OCI-LY7 (cell line): ENCODE measurements around the gene TRIM69.

Experiments used
- EZH2phosphoT487 ChIP-seq: fragments of 200-600 bp; sonication (generic); IDR thresholded peaks from 2 replicates; pipeline ENCODE4 v1.6.1; 2018; ENCODE audit warnings: low read depth, borderline replicate concordance, mild to moderate bottlenecking, mixed run types, antibody characterized with exemption, low read length, moderate library complexity, mixed read lengths
- TF ChIP-seq, protein P1 (sequence below): fragments of 200-600 bp; sonication (generic); conservative IDR thresholded peaks from 2 replicates; pipeline ENCODE4 v1.5.1; 2014; ENCODE audit warnings: mild to moderate bottlenecking, antibody characterized with exemption, low read length, moderate library complexity, mixed read lengths

DNA sequence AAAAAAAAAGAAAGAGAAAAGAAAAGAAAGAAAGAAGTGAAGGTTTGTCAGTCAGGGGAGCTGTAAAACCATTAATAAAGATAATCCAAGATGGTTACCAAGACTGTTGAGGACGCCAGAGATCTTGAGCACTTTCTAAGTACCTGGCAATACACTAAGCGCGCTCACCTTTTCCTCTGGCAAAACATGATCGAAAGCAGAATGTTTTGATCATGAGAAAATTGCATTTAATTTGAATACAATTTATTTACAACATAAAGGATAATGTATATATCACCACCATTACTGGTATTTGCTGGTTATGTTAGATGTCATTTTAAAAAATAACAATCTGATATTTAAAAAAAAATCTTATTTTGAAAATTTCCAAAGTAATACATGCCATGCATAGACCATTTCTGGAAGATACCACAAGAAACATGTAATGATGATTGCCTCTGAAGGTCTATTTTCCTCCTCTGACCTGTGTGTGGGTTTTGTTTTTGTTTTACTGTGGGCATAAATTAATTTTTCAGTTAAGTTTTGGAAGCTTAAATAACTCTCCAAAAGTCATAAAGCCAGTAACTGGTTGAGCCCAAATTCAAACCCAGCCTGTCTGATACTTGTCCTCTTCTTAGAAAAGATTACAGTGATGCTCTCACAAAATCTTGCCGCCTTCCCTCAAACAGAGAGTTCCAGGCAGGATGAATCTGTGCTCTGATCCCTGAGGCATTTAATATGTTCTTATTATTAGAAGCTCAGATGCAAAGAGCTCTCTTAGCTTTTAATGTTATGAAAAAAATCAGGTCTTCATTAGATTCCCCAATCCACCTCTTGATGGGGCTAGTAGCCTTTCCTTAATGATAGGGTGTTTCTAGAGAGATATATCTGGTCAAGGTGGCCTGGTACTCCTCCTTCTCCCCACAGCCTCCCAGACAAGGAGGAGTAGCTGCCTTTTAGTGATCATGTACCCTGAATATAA lies 23.0 kb upstream of the TRIM69 start:
- TF ChIP-seq, protein P1, sequence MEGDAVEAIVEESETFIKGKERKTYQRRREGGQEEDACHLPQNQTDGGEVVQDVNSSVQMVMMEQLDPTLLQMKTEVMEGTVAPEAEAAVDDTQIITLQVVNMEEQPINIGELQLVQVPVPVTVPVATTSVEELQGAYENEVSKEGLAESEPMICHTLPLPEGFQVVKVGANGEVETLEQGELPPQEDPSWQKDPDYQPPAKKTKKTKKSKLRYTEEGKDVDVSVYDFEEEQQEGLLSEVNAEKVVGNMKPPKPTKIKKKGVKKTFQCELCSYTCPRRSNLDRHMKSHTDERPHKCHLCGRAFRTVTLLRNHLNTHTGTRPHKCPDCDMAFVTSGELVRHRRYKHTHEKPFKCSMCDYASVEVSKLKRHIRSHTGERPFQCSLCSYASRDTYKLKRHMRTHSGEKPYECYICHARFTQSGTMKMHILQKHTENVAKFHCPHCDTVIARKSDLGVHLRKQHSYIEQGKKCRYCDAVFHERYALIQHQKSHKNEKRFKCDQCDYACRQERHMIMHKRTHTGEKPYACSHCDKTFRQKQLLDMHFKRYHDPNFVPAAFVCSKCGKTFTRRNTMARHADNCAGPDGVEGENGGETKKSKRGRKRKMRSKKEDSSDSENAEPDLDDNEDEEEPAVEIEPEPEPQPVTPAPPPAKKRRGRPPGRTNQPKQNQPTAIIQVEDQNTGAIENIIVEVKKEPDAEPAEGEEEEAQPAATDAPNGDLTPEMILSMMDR = peak; percentile 72
- no peak for TF ChIP-seq EZH2phosphoT487
